GM11168 (cell line): ENCODE results near the gene CCDC71L.

Source experiments
- in situ Hi-C: fragments of 300-500 bp; cut with MboI; formaldehyde crosslinking; loops from one replicate; pipeline ENCODE4 v1.12.0; 2022; ENCODE audit warnings: low sequenced_read_pairs; ENCODE audit not compliant: unreplicated experiment

Gene CCDC71L

GRCh38 chr7:106611911-106612310 is 49.0 kb downstream of the CCDC71L start:
- in situ Hi-C loops: no loop called here

GRCh38 chr7:106610996-106611886 is 49.7 kb downstream of the CCDC71L start:
- in situ Hi-C loops: no loop called here

- in situ Hi-C loops: no loop called here
Measured at GRCh38 chr7:106609416-106609815, 51.5 kb downstream of the CCDC71L start.

GRCh38 chr7:106608661-106609060 is 52.3 kb downstream of the CCDC71L start:
- in situ Hi-C loops: no loop called here
